SK-N-MC (cell line): ENCODE measurements around the gene SPSB1.

Experiments
- EZH2 ChIP-seq: fragments of 200-600 bp; sonication (generic); IDR thresholded peaks from one replicate; pipeline ENCODE4 v1.6.1; 2017; ENCODE audit warnings: antibody characterized with exemption
- FOXP2 ChIP-seq: optimal IDR thresholded peaks from 2 replicates; pipeline ENCODE3; 2011; ENCODE audit warnings: mild to moderate bottlenecking, moderate library complexity; ENCODE audit not compliant: insufficient read depth; ENCODE audit errors: extremely low read length, control extremely low read depth
- POLR2AphosphoS5 ChIP-seq: IDR thresholded peaks from 2 replicates; pipeline ENCODE4 v1.6.1; 2012; ENCODE audit warnings: mild to moderate bottlenecking, low read depth, low read length, borderline replicate concordance

- TF ChIP-seq POLR2AphosphoS5: no peak
- TF ChIP-seq EZH2: no peak
- no peak for TF ChIP-seq FOXP2
Measured at GRCh38 chr1:9367806-9368205, 75.1 kb downstream of the SPSB1 start.
